Upper lobe of left lung (tissue), 6 donors: ENCODE results near the gene IL12B. TPM values are rescaled to one million over a fixed set of nuclear protein-coding genes. Genes with fewer than 3 reads are reported as not detected.

Source experiments
- ATAC-seq, 2 donors: fragments of 200-7000 bp; cut with Tn5 transposase; one replicate each; pipeline ENCODE4 v1.9.1; 2022; ENCODE audit warnings: mild to moderate bottlenecking in 2 of 2, moderate library complexity in 2 of 2; ENCODE audit not compliant: low FRiP score in 2 of 2
- DNase-seq, 2 donors: peaks; one replicate each; pipeline ENCODE4 v3.0.0-alpha.2; 2019 to 2020
- H3K27ac ChIP-seq, 4 donors: fragments of 200-600 bp; sonication (generic); one replicate each; pipeline ENCODE4 v1.5.1; 2016 to 2019
- H3K27me3 ChIP-seq, 4 donors: fragments of 200-600 bp; sonication (generic); one replicate each; pipeline ENCODE4 v1.5.1; 2017 to 2019
- H3K36me3 ChIP-seq, 4 donors: fragments of 200-600 bp; sonication (generic); one replicate each; pipeline ENCODE4 v1.5.1; 2016 to 2019
- H3K4me1 ChIP-seq, 4 donors: fragments of 200-600 bp; sonication (generic); one replicate each; pipeline ENCODE4 v1.5.1; 2018 to 2019
- H3K4me3 ChIP-seq, 4 donors: fragments of 200-600 bp; sonication (generic); one replicate each; pipeline ENCODE4 v1.5.1; 2017 to 2019; ENCODE audit warnings: mild to moderate bottlenecking in 2 of 4, moderate library complexity in 1 of 4
- H3K9me3 ChIP-seq, 4 donors: fragments of 200-600 bp; sonication (generic); one replicate each; pipeline ENCODE4 v1.5.1; 2018 to 2019
- EP300 ChIP-seq, 4 donors: sonication (generic); formaldehyde crosslinking; IDR thresholded peaks; one replicate each; pipeline ENCODE4 v1.5.1; 2017; ENCODE audit warnings: antibody characterized with exemption in 4 of 4, control low read depth in 2 of 4
- POLR2A ChIP-seq, 4 donors: fragments of 450-650 bp; IDR thresholded peaks; one replicate each; pipeline ENCODE4 v1.5.1; 2016 to 2017; ENCODE audit warnings: antibody characterized with exemption in 4 of 4, mild to moderate bottlenecking in 2 of 4
- POLR2AphosphoS5 ChIP-seq, 2 donors: sonication (generic); formaldehyde crosslinking; IDR thresholded peaks; one replicate each; pipeline ENCODE4 v1.5.1; 2017; ENCODE audit warnings: antibody characterized with exemption in 2 of 2
- WGBS, 2 donors: methylation state at CpG; one replicate each; pipeline ENCODE4 v1.1.5; 2017 to 2018; 5-methylcytosine and 5-hydroxymethylcytosine counted together
- total RNA-seq, 6 donors: library from RNA; depleted of rRNA in 4 of 6; stranded (reverse); fragments of >200 nt in 4 of 6; gene quantifications; one replicate each; pipeline versions ENCODE4 v1.1.0 to v1.2.1, GENCODE V29; 2016 to 2021
- TF ChIP-seq, protein P1 (sequence below), 6 experiments: fragments of 450-650 bp in 4 of 6; fragments of 200-600 bp in 2 of 6; sonication (generic) in 2 of 6; IDR thresholded peaks; one replicate each; pipeline ENCODE4 v1.5.1; 2016 to 2019; ENCODE audit warnings: antibody characterized with exemption in 6 of 6
- donor health status: DM: no; HTN: no; CAD: no; lungs with moderate emphysema.
- donor health status: DM: no; HTN: yes; CAD: no; lungs with severe emphysema.

Gene IL12B
- total RNA-seq, 6 donors from 2014 or later, result not detected

GRCh38 chr5:159324986-159325385 lies 5.3 kb downstream of the IL12B start:
- TF ChIP-seq EP300 (IDR thresholded peaks at IDR 0.05) (no peak), POLR2AphosphoS5 (IDR thresholded peaks at IDR 0.05) (no peak), POLR2A (IDR thresholded peaks at IDR 0.05) (no peak)
- TF ChIP-seq, protein P1, sequence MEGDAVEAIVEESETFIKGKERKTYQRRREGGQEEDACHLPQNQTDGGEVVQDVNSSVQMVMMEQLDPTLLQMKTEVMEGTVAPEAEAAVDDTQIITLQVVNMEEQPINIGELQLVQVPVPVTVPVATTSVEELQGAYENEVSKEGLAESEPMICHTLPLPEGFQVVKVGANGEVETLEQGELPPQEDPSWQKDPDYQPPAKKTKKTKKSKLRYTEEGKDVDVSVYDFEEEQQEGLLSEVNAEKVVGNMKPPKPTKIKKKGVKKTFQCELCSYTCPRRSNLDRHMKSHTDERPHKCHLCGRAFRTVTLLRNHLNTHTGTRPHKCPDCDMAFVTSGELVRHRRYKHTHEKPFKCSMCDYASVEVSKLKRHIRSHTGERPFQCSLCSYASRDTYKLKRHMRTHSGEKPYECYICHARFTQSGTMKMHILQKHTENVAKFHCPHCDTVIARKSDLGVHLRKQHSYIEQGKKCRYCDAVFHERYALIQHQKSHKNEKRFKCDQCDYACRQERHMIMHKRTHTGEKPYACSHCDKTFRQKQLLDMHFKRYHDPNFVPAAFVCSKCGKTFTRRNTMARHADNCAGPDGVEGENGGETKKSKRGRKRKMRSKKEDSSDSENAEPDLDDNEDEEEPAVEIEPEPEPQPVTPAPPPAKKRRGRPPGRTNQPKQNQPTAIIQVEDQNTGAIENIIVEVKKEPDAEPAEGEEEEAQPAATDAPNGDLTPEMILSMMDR (IDR thresholded peaks at IDR 0.05), result no peak
- Histone ChIP-seq H3K27me3 (no peaks in the 10 kb centered on the region), H3K36me3 (no peaks in the 10 kb centered on the region), H3K4me1 (no peaks in the 10 kb centered on the region), H3K4me3 (no peak overlapping the region), H3K9me3 (no peaks in the 10 kb centered on the region), H3K27ac (no peak overlapping the region)
- 73 to 80% methylated on average over 4 of the region's 4 CpGs for WGBS, 2 donors
- no peak for ATAC-seq
- no peak for DNase-seq

GRCh38 chr5:159324102-159324755 lies 6.1 kb downstream of the IL12B start:
- ATAC-seq (no peak), DNase-seq (no peak)
- no peak overlapping the region for H3K4me3 ChIP-seq
- no peaks in the 10 kb centered on the region for H3K4me1 ChIP-seq
- 96% methylated on average over 3 of the region's 3 CpGs for WGBS, 2 donors
- H3K27me3 ChIP-seq, result no peaks in the 10 kb centered on the region
- no peaks in the 10 kb centered on the region for H3K36me3 ChIP-seq
- H3K9me3 ChIP-seq, result no peaks in the 10 kb centered on the region
- TF ChIP-seq, protein P1 (IDR thresholded peaks at IDR 0.05), result no peak
- no peak for TF ChIP-seq POLR2A (IDR thresholded peaks at IDR 0.05)
- no peak for TF ChIP-seq EP300 (IDR thresholded peaks at IDR 0.05)
- TF ChIP-seq POLR2AphosphoS5 (IDR thresholded peaks at IDR 0.05), result no peak
- no peak overlapping the region for H3K27ac ChIP-seq

- H3K36me3 ChIP-seq, result no peaks in the 10 kb centered on the region
- TF ChIP-seq EP300 (IDR thresholded peaks at IDR 0.05) (no peak), POLR2AphosphoS5 (IDR thresholded peaks at IDR 0.05) (no peak), POLR2A (IDR thresholded peaks at IDR 0.05) (no peak)
- TF ChIP-seq, protein P1 (IDR thresholded peaks at IDR 0.05), result no peak
- no peak for ATAC-seq
- H3K27me3 ChIP-seq, result no peaks in the 10 kb centered on the region
- DNase-seq, result no peak
- H3K27ac ChIP-seq, result no peak overlapping the region
- no peak overlapping the region for H3K4me3 ChIP-seq
- 90 to 94% methylated on average over 6 of the region's 6 CpGs for WGBS, 2 donors
- H3K4me1 ChIP-seq, result no peaks in the 10 kb centered on the region
- H3K9me3 ChIP-seq, result no peaks in the 10 kb centered on the region
These were observed 8.1 kb downstream of the IL12B start for GRCh38 chr5:159322180-159322579.

DNA sequence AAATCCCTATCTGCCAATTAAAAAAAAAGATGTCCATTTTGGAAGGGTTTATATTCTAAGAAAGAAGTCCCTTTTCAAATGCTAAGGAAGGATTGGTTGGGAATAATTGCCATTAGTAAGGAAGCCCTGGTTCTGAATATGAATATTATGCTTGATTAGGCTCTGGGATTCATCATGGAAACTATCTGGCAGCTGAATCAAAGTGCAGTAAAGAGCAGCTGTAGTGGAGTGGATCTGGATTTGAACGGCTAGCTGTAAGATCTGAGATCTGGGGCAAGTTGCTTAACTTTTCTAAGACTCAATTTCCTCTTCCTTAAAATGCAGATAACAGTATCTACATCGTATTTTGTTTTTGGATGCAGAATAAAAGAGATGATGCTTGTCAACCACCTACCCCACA lies 10.5 kb downstream of the IL12B start:
- 45 to 48% methylated on average over 2 of the region's 2 CpGs for WGBS, 2 donors
- DNase-seq, result no peak
- ATAC-seq, result no peak
- Histone ChIP-seq H3K9me3 (no peaks in the 10 kb centered on the region), H3K27ac (no peak overlapping the region), H3K4me1 (no peaks in the 10 kb centered on the region), H3K36me3 (no peaks in the 10 kb centered on the region), H3K27me3 (no peaks in the 10 kb centered on the region), H3K4me3 (no peak overlapping the region)
- TF ChIP-seq POLR2A (IDR thresholded peaks at IDR 0.05) (no peak), EP300 (IDR thresholded peaks at IDR 0.05) (no peak), POLR2AphosphoS5 (IDR thresholded peaks at IDR 0.05) (no peak)
- TF ChIP-seq, protein P1 (IDR thresholded peaks at IDR 0.05), result no peak

- no peak for ATAC-seq
- no peaks in the 10 kb centered on the region for H3K4me1 ChIP-seq
- WGBS, 2 donors, result 82 to 89% methylated on average over 1 to 3 of the region's 3 CpGs
These were observed 10.9 kb downstream of the IL12B start for GRCh38 chr5:159319363-159319762.

More at GRCh38 chr5:159319363-159319762, 10.9 kb downstream of the IL12B start:
- TF ChIP-seq EP300 (IDR thresholded peaks at IDR 0.05) (no peak), POLR2AphosphoS5 (IDR thresholded peaks at IDR 0.05) (no peak), POLR2A (IDR thresholded peaks at IDR 0.05) (no peak)
- TF ChIP-seq, protein P1 (IDR thresholded peaks at IDR 0.05), result no peak
- Histone ChIP-seq H3K9me3 (no peaks in the 10 kb centered on the region), H3K27ac (no peak overlapping the region), H3K27me3 (no peaks in the 10 kb centered on the region), H3K4me3 (no peak overlapping the region), H3K36me3 (no peaks in the 10 kb centered on the region)
- no peak for DNase-seq
